Neuronal stem cell (in vitro differentiated cells): ENCODE measurements around the gene PHOSPHO1.

Source experiments
- DNase-seq: peaks from one replicate; pipeline ENCODE4 v3.0.0-alpha.2; 2013; ENCODE audit warnings: low spot score
- H2AFZ ChIP-seq: one replicate; pipeline ENCODE4 v1.6.1; 2013; ENCODE audit warnings: mild to moderate bottlenecking, low read length, inconsistent platforms
- H2AK5ac ChIP-seq: 2 replicates; pipeline ENCODE4 v1.6.1; 2013; ENCODE audit warnings: low read depth, mild to moderate bottlenecking, inconsistent platforms, low read length, moderate library complexity, mixed read lengths
- H2BK120ac ChIP-seq: 2 replicates; pipeline ENCODE4 v1.6.1; 2013; ENCODE audit warnings: low read depth, mild to moderate bottlenecking, inconsistent platforms, low read length, moderate library complexity, mixed read lengths
- H2BK12ac ChIP-seq: one replicate; pipeline ENCODE4 v1.6.1; 2013; ENCODE audit warnings: low read length, inconsistent platforms
- H2BK15ac ChIP-seq: 2 replicates; pipeline ENCODE4 v1.6.1; 2013; ENCODE audit warnings: mild to moderate bottlenecking, low read length, inconsistent platforms, mixed read lengths
- H2BK5ac ChIP-seq: one replicate; pipeline ENCODE4 v1.6.1; 2013; ENCODE audit warnings: inconsistent platforms, mild to moderate bottlenecking, low read length, moderate library complexity
- H3K14ac ChIP-seq: one replicate; pipeline ENCODE4 v1.6.1; 2013; ENCODE audit warnings: low read length, inconsistent platforms
- H3K18ac ChIP-seq: 2 replicates; pipeline ENCODE4 v1.6.1; 2013; ENCODE audit warnings: low read length, inconsistent platforms
- H3K23ac ChIP-seq: 2 replicates; pipeline ENCODE4 v1.6.1; 2013; ENCODE audit warnings: low read depth, mild to moderate bottlenecking, mixed read lengths, low read length, inconsistent platforms; ENCODE audit not compliant: poor library complexity
- H3K27ac ChIP-seq: replicated peaks from 3 replicates; pipeline ENCODE4 v1.5.1; 2013; ENCODE audit warnings: low read length, inconsistent platforms
- H3K27me3 ChIP-seq, 3 experiments: 2 replicates each; pipeline ENCODE4 v1.6.1; 2013; ENCODE audit warnings: low read length in 3 of 3, mild to moderate bottlenecking in 2 of 3, inconsistent platforms in 1 of 3, low read depth in 1 of 3, mixed read lengths in 1 of 3, moderate library complexity in 1 of 3; ENCODE audit not compliant: control insufficient read depth in 3 of 3, insufficient read depth in 3 of 3
- H3K36me3 ChIP-seq, 2 donors: replicated peaks in 1 of 2; 2 replicates each; pipeline ENCODE4 v1.6.1; 2013; ENCODE audit warnings: low read length in 2 of 2; ENCODE audit not compliant: control insufficient read depth in 2 of 2, insufficient read depth in 2 of 2
- H3K4ac ChIP-seq: 2 replicates; pipeline ENCODE4 v1.6.1; 2013; ENCODE audit warnings: inconsistent platforms, mild to moderate bottlenecking, low read length, moderate library complexity
- H3K4me1 ChIP-seq, 2 donors: 1 replicate in 1 of 2; 2 replicates in 1 of 2; pipeline ENCODE4 v1.6.1; 2013; ENCODE audit warnings: low read length in 2 of 2, low read depth in 1 of 2; ENCODE audit not compliant: control insufficient read depth in 2 of 2, insufficient read depth in 1 of 2
- H3K4me2 ChIP-seq: one replicate; pipeline ENCODE4 v1.6.1; 2013; ENCODE audit warnings: mild to moderate bottlenecking, low read length, inconsistent platforms; ENCODE audit not compliant: insufficient read depth, poor library complexity, severe bottlenecking
- H3K4me3 ChIP-seq, 2 donors: 2 replicates each; pipeline ENCODE4 v1.5.1; 2013; ENCODE audit warnings: low read length in 2 of 2, mild to moderate bottlenecking in 2 of 2, inconsistent platforms in 1 of 2, moderate library complexity in 1 of 2
- H3K79me1 ChIP-seq: one replicate; pipeline ENCODE4 v1.6.1; 2013; ENCODE audit warnings: low read depth, mild to moderate bottlenecking, inconsistent platforms, low read length, moderate library complexity
- H3K9ac ChIP-seq: one replicate; pipeline ENCODE4 v1.6.1; 2013; ENCODE audit warnings: mild to moderate bottlenecking, low read depth, low read length, inconsistent platforms; ENCODE audit not compliant: poor library complexity
- H3K9me3 ChIP-seq, 2 donors: replicated peaks in 1 of 2; 2 replicates each; pipeline versions ENCODE3 to v1.6.1; 2013; ENCODE audit warnings: low read length in 2 of 2, mild to moderate bottlenecking in 2 of 2, inconsistent platforms in 1 of 2, low read depth in 1 of 2, mixed read lengths in 1 of 2, moderate library complexity in 1 of 2; ENCODE audit not compliant: control insufficient read depth in 2 of 2, insufficient read depth in 1 of 2
- H4K8ac ChIP-seq: one replicate; pipeline ENCODE4 v1.6.1; 2013; ENCODE audit warnings: low read depth, mild to moderate bottlenecking, inconsistent platforms, low read length, moderate library complexity
- H4K91ac ChIP-seq: one replicate; pipeline ENCODE4 v1.6.1; 2013; ENCODE audit warnings: low read length, low read depth, mild to moderate bottlenecking, inconsistent platforms; ENCODE audit not compliant: poor library complexity
- WGBS, 2 donors: extraction: QIAGEN DNeasy Blood & Tissue Kit; methylation state at CpG; one replicate each; pipeline ENCODE4 v1.1.7; 2013; ENCODE audit warnings: missing lambda C conversion rate in 2 of 2, mixed read lengths in 1 of 2; ENCODE audit not compliant: insufficient read length in 2 of 2, insufficient replicate concordance in 1 of 2; ENCODE audit errors: extremely low coverage in 2 of 2; 5-methylcytosine and 5-hydroxymethylcytosine counted together

PHOSPHO1 gene

DNA sequence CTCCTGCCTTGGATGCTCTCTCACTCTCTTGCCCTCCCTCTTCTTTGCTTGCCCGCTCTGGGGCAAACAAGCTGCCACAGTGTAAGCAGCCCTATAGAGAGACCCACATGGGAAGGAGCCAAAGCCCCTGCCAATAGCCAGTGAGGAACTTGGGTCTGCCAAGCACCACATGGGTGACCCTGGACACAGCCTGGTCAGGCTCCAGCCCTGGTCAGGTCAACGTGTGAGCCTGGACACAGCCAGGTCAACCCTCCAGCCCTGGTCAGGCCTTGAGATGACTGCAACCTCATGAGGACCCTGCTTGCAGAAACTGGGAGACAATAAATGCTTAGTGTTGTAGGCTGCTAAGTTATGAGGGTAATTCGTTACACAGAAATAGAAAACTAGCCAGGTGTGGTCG is 14.3 kb upstream of the PHOSPHO1 start:
- peaks cover 0 to 1% of the 10 kb centered on the region in 2 donors for H3K4me1 ChIP-seq
- no peaks in the 10 kb centered on the region for H3K36me3 ChIP-seq
- peak overlapping the region; percentile 65 for H3K23ac ChIP-seq
- H3K14ac ChIP-seq, result peak overlapping the region; percentile 89
- peak overlapping the region; percentile 44 for H3K9ac ChIP-seq
- no peak overlapping the region for H2BK12ac ChIP-seq
- peak overlapping the region; percentile 57 for H3K18ac ChIP-seq
- peak overlapping the region; percentile 85 for H2BK15ac ChIP-seq
- no peak for DNase-seq
- no peak overlapping the region for H4K91ac ChIP-seq
- H3K79me1 ChIP-seq, result no peaks in the 10 kb centered on the region
- H3K4me2 ChIP-seq, result no peak overlapping the region
- peak overlapping the region; percentile 11 for H3K4ac ChIP-seq
- H2BK5ac ChIP-seq, result no peak overlapping the region
- peak overlapping the region; percentile 94 for H2BK120ac ChIP-seq
- no peak overlapping the region for H2AFZ ChIP-seq
- no CpG with 5 or more reads among the region's 4 CpGs for WGBS, 2 donors
- H3K27ac ChIP-seq, result no peak overlapping the region
- H3K4me3 ChIP-seq, result no peak overlapping the region
- H3K9me3 ChIP-seq, result no peaks in the 10 kb centered on the region
- H3K27me3 ChIP-seq, result peaks cover 0 to 2% (median 0%) of the 10 kb centered on the region in 3 experiments
- peak overlapping the region; percentile 63 for H2AK5ac ChIP-seq
- H4K8ac ChIP-seq, result peak overlapping the region; percentile 43

DNA sequence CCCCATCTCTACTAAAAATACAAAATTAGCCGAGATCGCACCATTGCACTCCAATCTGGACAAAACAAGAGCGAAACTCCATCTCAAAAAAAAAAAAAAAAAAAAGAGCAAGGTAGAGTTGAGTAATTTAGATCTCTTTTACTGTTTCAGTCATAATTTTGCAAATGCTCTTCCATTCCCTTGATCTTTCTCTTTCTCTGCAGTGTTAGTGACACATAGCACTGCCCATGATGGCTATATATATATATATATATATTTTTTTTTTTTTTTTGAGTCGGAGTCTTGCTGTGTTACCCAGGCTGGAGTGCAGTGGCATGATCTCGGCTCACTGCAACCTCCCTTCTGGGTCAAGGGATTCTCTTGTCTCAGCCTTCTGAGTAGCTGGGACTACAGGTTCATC is 12.2 kb upstream of the PHOSPHO1 start:
- Histone ChIP-seq H3K4me2 (no peak overlapping the region), H3K79me1 (no peaks in the 10 kb centered on the region), H2AFZ (no peak overlapping the region), H3K27me3 (peaks cover 0 to 2% (median 0%) of the 10 kb centered on the region in 3 experiments), H3K27ac (no peak overlapping the region), H2AK5ac (no peak overlapping the region), H3K18ac (no peak overlapping the region), H3K14ac (no peak overlapping the region), H4K8ac (no peak overlapping the region), H3K4me1 (peaks cover 0 to 1% of the 10 kb centered on the region in 2 donors), H3K23ac (no peak overlapping the region), H2BK15ac (no peak overlapping the region), H3K36me3 (no peaks in the 10 kb centered on the region), H2BK5ac (no peak overlapping the region), H2BK12ac (no peak overlapping the region), H3K4ac (no peak overlapping the region), H3K4me3 (no peak overlapping the region), H2BK120ac (no peak overlapping the region), H4K91ac (no peak overlapping the region), H3K9me3 (no peaks in the 10 kb centered on the region), H3K9ac (no peak overlapping the region)
- WGBS, 2 donors, result no CpG with 5 or more reads among the region's 5 CpGs
- no peak for DNase-seq

DNA sequence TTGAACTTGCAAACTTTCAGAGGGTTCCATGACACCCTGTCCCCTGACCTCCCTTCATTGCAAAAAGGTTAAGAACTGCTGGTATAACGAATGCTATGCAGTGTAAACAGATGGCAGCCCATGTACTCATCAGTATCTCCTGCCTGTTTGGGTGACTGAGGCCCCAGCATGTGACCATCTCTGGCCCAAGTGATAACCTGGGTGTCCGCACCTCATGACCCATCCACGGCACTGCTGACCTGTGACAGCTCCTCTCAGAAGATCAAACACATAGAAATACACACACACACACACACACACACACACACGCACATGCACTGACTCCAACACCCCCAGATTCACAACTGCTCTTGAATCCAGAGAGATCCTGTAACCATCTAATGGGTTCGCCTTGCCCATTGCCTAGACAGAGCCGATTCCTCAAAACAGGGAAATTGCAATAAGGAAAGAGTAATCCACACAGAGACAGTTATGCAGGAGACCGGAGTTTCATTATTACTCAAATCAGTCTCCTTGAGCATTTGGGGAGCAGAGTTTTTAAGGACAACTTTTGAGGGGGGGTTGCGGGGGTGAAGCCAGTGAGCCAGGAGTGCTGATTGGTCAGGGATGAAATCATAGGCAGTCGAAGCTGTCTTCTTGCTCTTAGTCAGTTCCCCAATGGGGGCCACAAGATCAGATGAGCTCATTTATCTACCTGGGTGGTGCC is 11.3 kb upstream of the PHOSPHO1 start:
- no peak overlapping the region for H3K9ac ChIP-seq
- no peak overlapping the region for H2BK12ac ChIP-seq
- no peak overlapping the region for H4K8ac ChIP-seq
- no peaks in the 10 kb centered on the region for H3K36me3 ChIP-seq
- no peak overlapping the region for H2AK5ac ChIP-seq
- DNase-seq, result no peak
- H3K27me3 ChIP-seq, result peaks cover 0 to 2% (median 0%) of the 10 kb centered on the region in 3 experiments
- no peak overlapping the region for H2BK15ac ChIP-seq
- no peak overlapping the region for H4K91ac ChIP-seq
- H3K4me2 ChIP-seq, result no peak overlapping the region
- H3K23ac ChIP-seq, result no peak overlapping the region
- no peaks in the 10 kb centered on the region for H3K9me3 ChIP-seq
- WGBS, 2 donors, result no CpG with 5 or more reads among the region's 9 CpGs
- no peak overlapping the region for H3K14ac ChIP-seq
- H3K18ac ChIP-seq, result no peak overlapping the region
- no peak overlapping the region for H3K4me3 ChIP-seq
- H2BK120ac ChIP-seq, result no peak overlapping the region
- H2AFZ ChIP-seq, result no peak overlapping the region
- no peak overlapping the region for H2BK5ac ChIP-seq
- H3K27ac ChIP-seq, result no peak overlapping the region
- H3K4me1 ChIP-seq, result peaks cover 0 to 1% of the 10 kb centered on the region in 2 donors
- H3K4ac ChIP-seq, result no peak overlapping the region
- no peaks in the 10 kb centered on the region for H3K79me1 ChIP-seq

DNA sequence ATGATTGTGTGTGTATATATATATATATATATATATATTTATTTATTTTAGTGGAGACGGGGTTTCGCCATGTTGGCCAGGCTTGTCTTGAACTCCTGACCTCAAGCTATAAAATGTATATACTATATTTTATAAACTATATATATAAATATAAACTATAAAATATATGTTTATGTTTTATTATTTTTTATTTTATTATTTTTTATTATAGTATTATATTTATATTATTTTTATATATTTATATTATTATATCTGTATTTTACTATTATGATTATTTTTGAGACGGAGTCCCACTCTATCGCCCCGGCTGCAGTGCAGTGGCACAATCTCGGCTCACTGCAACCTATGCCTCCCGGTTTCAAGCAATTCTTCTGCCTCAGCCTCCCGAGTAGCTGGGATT is 10.5 kb upstream of the PHOSPHO1 start:
- no peak overlapping the region for H3K4ac ChIP-seq
- no CpG with 5 or more reads among the region's 8 CpGs for WGBS, 2 donors

More for the DNA sequence above, 10.5 kb upstream of the PHOSPHO1 start:
- Histone ChIP-seq H3K4me2 (no peak overlapping the region), H3K79me1 (no peaks in the 10 kb centered on the region), H3K9ac (no peak overlapping the region), H3K4me1 (peaks cover 0 to 1% of the 10 kb centered on the region in 2 donors), H2AFZ (no peak overlapping the region), H4K8ac (no peak overlapping the region), H3K4me3 (no peak overlapping the region), H2BK5ac (no peak overlapping the region), H3K27me3 (peaks cover 0 to 2% (median 0%) of the 10 kb centered on the region in 3 experiments), H2BK15ac (no peak overlapping the region), H3K18ac (no peak overlapping the region), H3K36me3 (no peaks in the 10 kb centered on the region), H3K14ac (no peak overlapping the region), H3K9me3 (no peaks in the 10 kb centered on the region), H2AK5ac (no peak overlapping the region), H3K23ac (no peak overlapping the region), H4K91ac (no peak overlapping the region), H2BK12ac (no peak overlapping the region), H2BK120ac (no peak overlapping the region), H3K27ac (no peak overlapping the region)
- no peak for DNase-seq
